Left ventricle myocardium inferior (tissue), 1 donor: ENCODE data around the gene PIK3C2B. TPM values are rescaled to one million over a fixed set of nuclear protein-coding genes. Genes with fewer than 3 reads are reported as not detected.
"Not testable (repeated sequence)": the region's sequence is repeated elsewhere in the genome, so short reads cannot be mapped to it uniquely, and the experiment has no call there.

Experiments used
- DNase-seq: peaks from one replicate; pipeline ENCODE4 v3.0.0-alpha.2; 2020
- H3K27ac ChIP-seq: fragments of 200-600 bp; replicated peaks from 2 replicates; pipeline ENCODE4 v1.8.0; 2021
- H3K27me3 ChIP-seq: fragments of 200-600 bp; 2 replicates; pipeline ENCODE4 v1.8.0; 2021; ENCODE audit warnings: low read depth
- H3K36me3 ChIP-seq: fragments of 200-600 bp; 2 replicates; pipeline ENCODE4 v1.8.0; 2021
- H3K4me1 ChIP-seq: fragments of 200-600 bp; 2 replicates; pipeline ENCODE4 v1.8.0; 2021
- H3K4me3 ChIP-seq: fragments of 200-600 bp; 2 replicates; pipeline ENCODE4 v1.8.0; 2021; ENCODE audit warnings: mild to moderate bottlenecking, moderate library complexity
- H3K9me3 ChIP-seq: fragments of 200-600 bp; replicated peaks from 2 replicates; pipeline ENCODE4 v1.8.0; 2021
- CTCF ChIP-seq: fragments of 200-600 bp; IDR thresholded peaks from 2 replicates; pipeline ENCODE4 v1.8.0; 2021; ENCODE audit warnings: antibody characterized with exemption, mild to moderate bottlenecking, borderline replicate concordance
- intact Hi-C: fragments of 100-400 bp; cut with micrococcal nuclease; formaldehyde crosslinking; loops from one replicate; pipeline ENCODE4 v1.11.0; 2022
- total RNA-seq: library from RNA; stranded (reverse); fragmentation: NEBNext Ultra II Directional; extraction: Animal tissue kit (Norgen Biotek cat#: 25700); gene quantifications from one replicate; pipeline ENCODE4 v1.2.1, GENCODE V29; 2021
- donor health status: DM: no; HTN: yes; CAD: no; lungs with severe emphysema.

Gene PIK3C2B
- total RNA-seq, 1 donor from 2014 or later, result 18.5 TPM

- intact Hi-C loops, result no loop called here
- no peak for DNase-seq
- Histone ChIP-seq H3K4me1 (peaks cover 59% of the 10 kb centered on the region), H3K27me3 (no peaks in the 10 kb centered on the region), H3K36me3 (peaks cover 18% of the 10 kb centered on the region), H3K9me3 (peaks cover 5% of the 10 kb centered on the region), H3K4me3 (no peak overlapping the region), H3K27ac (peak overlapping the region; percentile 70)
- no peak for TF ChIP-seq CTCF
Measured at GRCh38 chr1:204520834-204521709, 26.5 kb upstream of the PIK3C2B start.

- Histone ChIP-seq H3K4me1 (peaks cover 65% of the 10 kb centered on the region), H3K27ac (peak overlapping the region; percentile 93), H3K4me3 (peak overlapping the region; percentile 92)
- H3K36me3 ChIP-seq, H3K9me3 ChIP-seq, DNase-seq, H3K27me3 ChIP-seq, intact Hi-C loops: not testable (repeated sequence)
Measured at GRCh38 chr1:204517382-204517781, 22.8 kb upstream of the PIK3C2B start.

- H3K4me3 ChIP-seq, result peak within 1 kb of the TSS; percentile 92
- H3K4me1 ChIP-seq, result peaks cover 58% of the 10 kb centered on the region
- intact Hi-C loops, result no loop called here
- H3K27ac ChIP-seq, result peak within 1 kb of the TSS; percentile 93
- H3K27me3 ChIP-seq, result no peaks in the 10 kb centered on the region
- H3K9me3 ChIP-seq, result no peaks in the 10 kb centered on the region
- TF ChIP-seq CTCF, result no peak
- DNase-seq, result peak; percentile 90
- peaks cover 5% of the 10 kb centered on the region for H3K36me3 ChIP-seq
Measured at GRCh38 chr1:204516180-204516879, 21.7 kb upstream of the PIK3C2B start, which contains the start of gene MDM4. Gene MDM4 (plus strand): TSS chr1:204516406. CDS start chr1:204525519, 9,113 bp downstream.

- Histone ChIP-seq H3K27ac (no peak overlapping the region), H3K4me3 (no peak overlapping the region), H3K9me3 (no peaks in the 10 kb centered on the region), H3K36me3 (peaks cover 5% of the 10 kb centered on the region), H3K4me1 (peaks cover 43% of the 10 kb centered on the region), H3K27me3 (no peaks in the 10 kb centered on the region)
- intact Hi-C loops, result no loop called here
- TF ChIP-seq CTCF, result no peak
- DNase-seq, result no peak
Measured at GRCh38 chr1:204514828-204515227, 20.2 kb upstream of the PIK3C2B start.

- H3K27ac ChIP-seq, result peak overlapping the region; percentile 31
- DNase-seq, result no peak
- TF ChIP-seq CTCF, result no peak
Measured at GRCh38 chr1:204513117-204513716, 18.6 kb upstream of the PIK3C2B start.

More at GRCh38 chr1:204513117-204513716, 18.6 kb upstream of the PIK3C2B start:
- H3K27me3 ChIP-seq, result no peaks in the 10 kb centered on the region
- H3K36me3 ChIP-seq, result peaks cover 5% of the 10 kb centered on the region
- intact Hi-C loops, result no loop called here
- peaks cover 27% of the 10 kb centered on the region for H3K4me1 ChIP-seq
- H3K9me3 ChIP-seq, result no peaks in the 10 kb centered on the region
- no peak overlapping the region for H3K4me3 ChIP-seq
